IMR-90 (cell line): ENCODE results near the gene RBBP6. TPM values are rescaled to one million over a fixed set of nuclear protein-coding genes. Genes with fewer than 3 reads are reported as not detected.

Experiments
- ATAC-seq: fragments of 200-7000 bp; cut with Tn5 transposase; 2 replicates; pipeline ENCODE4 v1.9.1; 2020; ENCODE audit warnings: low read depth, mild to moderate bottlenecking, moderate library complexity
- BruUV-seq: library from RNA; stranded (reverse); fragments of 400-500 nt; replicated peaks from 2 replicates; lab custom pipeline; 2021; lab: Mats Ljungman, UMichigan
- CTCF ChIA-PET: fragments of 300-600 bp; formaldehyde crosslinking; extraction: SDS; loops from one replicate; lab custom pipeline; 2021; ENCODE audit warnings: antibody characterized with exemption; lab: Yijun Ruan, JAX
- POLR2A ChIA-PET: fragments of 300-600 bp; sonication (Branson Sonifier 250); formaldehyde crosslinking; loops from one replicate; lab custom pipeline; 2022; ENCODE audit warnings: antibody characterized with exemption; ENCODE audit not compliant: unreplicated experiment; lab: Charles Lee
- DNase-seq: peaks from one replicate; pipeline ENCODE4 v3.0.0; 2013
- H2AFZ ChIP-seq: replicated peaks from 2 replicates; pipeline ENCODE3; 2013; ENCODE audit warnings: low read length, mild to moderate bottlenecking; ENCODE audit not compliant: poor library complexity
- H2AK5ac ChIP-seq: 2 replicates; pipeline ENCODE4 v1.6.1; 2013; ENCODE audit warnings: low read depth, low read length, inconsistent platforms
- H2AK9ac ChIP-seq: replicated peaks from 2 replicates; pipeline ENCODE3; 2013; ENCODE audit warnings: mild to moderate bottlenecking, low read depth, low read length, moderate library complexity; ENCODE audit not compliant: poor library complexity
- H2BK120ac ChIP-seq: 2 replicates; pipeline ENCODE4 v1.6.1; 2013; ENCODE audit warnings: low read depth, low read length, inconsistent platforms
- H2BK15ac ChIP-seq: 3 replicates; pipeline ENCODE4 v1.6.1; 2013; ENCODE audit warnings: low read depth, low read length, inconsistent platforms
- H2BK20ac ChIP-seq: 2 replicates; pipeline ENCODE4 v1.6.1; 2013; ENCODE audit warnings: low read depth, mild to moderate bottlenecking, inconsistent platforms, low read length, moderate library complexity
- H2BK5ac ChIP-seq: 2 replicates; pipeline ENCODE4 v1.6.1; 2013; ENCODE audit warnings: mild to moderate bottlenecking, low read depth, low read length, inconsistent platforms; ENCODE audit not compliant: poor library complexity, severe bottlenecking
- H3K14ac ChIP-seq: replicated peaks from 2 replicates; pipeline ENCODE4 v1.6.1; 2013; ENCODE audit warnings: low read depth, low read length, inconsistent platforms
- H3K18ac ChIP-seq: 2 replicates; pipeline ENCODE4 v1.6.1; 2013; ENCODE audit warnings: low read depth, low read length, control low read depth
- H3K23ac ChIP-seq: 2 replicates; pipeline ENCODE4 v1.6.1; 2013; ENCODE audit warnings: low read depth, low read length, inconsistent platforms
- H3K27ac ChIP-seq: 2 replicates; pipeline ENCODE4 v1.5.1; 2013; ENCODE audit warnings: mild to moderate bottlenecking, control low read depth, low read length; ENCODE audit not compliant: insufficient read depth
- H3K27me3 ChIP-seq: 2 replicates; pipeline ENCODE4 v1.6.1; 2013; ENCODE audit warnings: low read length; ENCODE audit not compliant: control insufficient read depth, insufficient read depth
- H3K36me3 ChIP-seq: 2 replicates; pipeline ENCODE4 v1.6.1; 2013; ENCODE audit warnings: low read length, mixed read lengths; ENCODE audit not compliant: control insufficient read depth, insufficient read depth
- H3K4ac ChIP-seq: 2 replicates; pipeline ENCODE4 v1.6.1; 2013; ENCODE audit warnings: low read depth, low read length, inconsistent platforms
- H3K4me1 ChIP-seq: 2 replicates; pipeline ENCODE4 v1.6.1; 2013; ENCODE audit warnings: low read length, mixed read lengths; ENCODE audit not compliant: control insufficient read depth, insufficient read depth
- H3K4me2 ChIP-seq: 2 replicates; pipeline ENCODE4 v1.6.1; 2013; ENCODE audit warnings: low read depth, mild to moderate bottlenecking, control low read depth, low read length, moderate library complexity
- H3K4me3 ChIP-seq: 2 replicates; pipeline ENCODE4 v1.5.1; 2013; ENCODE audit warnings: low read depth, mild to moderate bottlenecking, control low read depth, low read length, moderate library complexity; ENCODE audit not compliant: insufficient read depth
- H3K56ac ChIP-seq: 2 replicates; pipeline ENCODE4 v1.6.1; 2013; ENCODE audit warnings: low read length, inconsistent platforms; ENCODE audit not compliant: insufficient read depth; ENCODE audit errors: extremely low read depth
- H3K79me1 ChIP-seq, 2 experiments: 2 replicates each; pipeline ENCODE4 v1.6.1; 2013; ENCODE audit warnings: low read length in 2 of 2, inconsistent platforms in 1 of 2, low read depth in 1 of 2
- H3K9ac ChIP-seq: 2 replicates; pipeline ENCODE4 v1.6.1; 2013; ENCODE audit warnings: low read depth, low read length, control low read depth
- H3K9me1 ChIP-seq: 2 replicates; pipeline ENCODE4 v1.6.1; 2013; ENCODE audit warnings: low read length, inconsistent platforms; ENCODE audit not compliant: insufficient read depth
- H3K9me3 ChIP-seq: 2 replicates; pipeline ENCODE4 v1.6.1; 2013; ENCODE audit warnings: low read length; ENCODE audit not compliant: control insufficient read depth, insufficient read depth
- H4K20me1 ChIP-seq: 2 replicates; pipeline ENCODE4 v1.6.1; 2013; ENCODE audit warnings: low read length, inconsistent platforms; ENCODE audit not compliant: insufficient read depth
- H4K5ac ChIP-seq: 2 replicates; pipeline ENCODE4 v1.6.1; 2013; ENCODE audit warnings: mild to moderate bottlenecking, low read depth, low read length, control low read depth
- H4K8ac ChIP-seq, 2 experiments: 2 replicates each; pipeline ENCODE4 v1.6.1; 2013; ENCODE audit warnings: low read depth in 2 of 2, low read length in 2 of 2, control low read depth in 1 of 2, inconsistent platforms in 1 of 2
- H4K91ac ChIP-seq: 2 replicates; pipeline ENCODE4 v1.6.1; 2013; ENCODE audit warnings: low read depth, low read length, inconsistent platforms; ENCODE audit not compliant: insufficient read depth
- BHLHE40 ChIP-seq: fragments of 150-350 bp; IDR thresholded peaks from 2 replicates; pipeline ENCODE4 v1.6.1; 2016; ENCODE audit warnings: mild to moderate bottlenecking, low read depth, low read length
- CEBPB ChIP-seq: IDR thresholded peaks from 2 replicates; pipeline ENCODE4 v1.6.1; 2012; ENCODE audit warnings: low read depth, low read length, improper control_type of control experiment
- CHD1 ChIP-seq: IDR thresholded peaks from 2 replicates; pipeline ENCODE4 v1.6.1; 2012; ENCODE audit warnings: low read depth, low read length, improper control_type of control experiment
- CTCF ChIP-seq: conservative IDR thresholded peaks from 2 replicates; pipeline ENCODE4 v1.5.1; 2012; ENCODE audit warnings: mild to moderate bottlenecking, low read depth, low read length, improper control_type of control experiment
- ELK1 ChIP-seq: fragments of 150-350 bp; IDR thresholded peaks from 2 replicates; pipeline ENCODE4 v1.6.1; 2016; ENCODE audit warnings: low read depth, mild to moderate bottlenecking, low read length, moderate library complexity, borderline replicate concordance
- FOS ChIP-seq: fragments of 150-350 bp; IDR thresholded peaks from 2 replicates; pipeline ENCODE4 v1.6.1; 2016; ENCODE audit warnings: low read depth, low read length
- MAFK ChIP-seq: IDR thresholded peaks from 2 replicates; pipeline ENCODE4 v1.6.1; 2012; ENCODE audit warnings: low read depth, low read length, improper control_type of control experiment
- MAZ ChIP-seq: IDR thresholded peaks from 2 replicates; pipeline ENCODE4 v1.6.1; 2012; ENCODE audit warnings: low read depth, mild to moderate bottlenecking, low read length, improper control_type of control experiment, moderate library complexity, borderline replicate concordance
- MXI1 ChIP-seq: IDR thresholded peaks from 2 replicates; pipeline ENCODE4 v1.6.1; 2012; ENCODE audit warnings: low read depth, mild to moderate bottlenecking, low read length, moderate library complexity, borderline replicate concordance
- POLR2A ChIP-seq: IDR thresholded peaks from 2 replicates; pipeline ENCODE4 v1.6.1; 2012; ENCODE audit warnings: mild to moderate bottlenecking, low read depth, low read length
- RAD21 ChIP-seq: IDR thresholded peaks from 2 replicates; pipeline ENCODE4 v1.6.1; 2012; ENCODE audit warnings: low read length, improper control_type of control experiment
- RCOR1 ChIP-seq: IDR thresholded peaks from 2 replicates; pipeline ENCODE4 v1.6.1; 2012; ENCODE audit warnings: mild to moderate bottlenecking, low read length, improper control_type of control experiment; ENCODE audit not compliant: insufficient replicate concordance
- RFX5 ChIP-seq: IDR thresholded peaks from 2 replicates; pipeline ENCODE4 v1.8.0; 2012; ENCODE audit warnings: low read depth, mild to moderate bottlenecking, low read length, moderate library complexity
- SMC3 ChIP-seq: fragments of 150-350 bp; IDR thresholded peaks from 2 replicates; pipeline ENCODE4 v1.6.1; 2016; ENCODE audit warnings: low read depth, mild to moderate bottlenecking, antibody characterized with exemption, low read length, moderate library complexity
- USF2 ChIP-seq: fragments of 150-350 bp; IDR thresholded peaks from 2 replicates; pipeline ENCODE4 v1.6.1; 2017; ENCODE audit warnings: mild to moderate bottlenecking, antibody characterized with exemption, low read length, low read depth
- WGBS, 2 experiments: methylation state at CpG; one replicate each; pipeline versions ENCODE4 v1.1.5 to v1.1.7; 2013; ENCODE audit warnings: missing lambda C conversion rate in 2 of 2; ENCODE audit not compliant: insufficient read length in 1 of 2; ENCODE audit errors: extremely low coverage in 2 of 2; 5-methylcytosine and 5-hydroxymethylcytosine counted together
- dilution Hi-C: fragments of 300-500 bp; cut with HindIII; formaldehyde crosslinking; loops from one replicate; pipeline ENCODE4 v1.14.3; 2018; ENCODE audit warnings: low sequenced_read_pairs; ENCODE audit not compliant: unreplicated experiment
- in situ Hi-C: fragments of 300-500 bp; cut with MboI; formaldehyde crosslinking; loops from 3 replicates; pipeline ENCODE4 v1.14.3; 2019; ENCODE audit warnings: low sequenced_read_pairs, inconsistent platforms, mixed read lengths
- intact Hi-C: fragments of 100-400 bp; cut with micrococcal nuclease; formaldehyde crosslinking; loops from 2 replicates; pipeline ENCODE4 v1.10.0; 2022
- polyA plus RNA-seq, 3 experiments: library from polyadenylated mRNA; depleted of rRNA; stranded (reverse); fragments of >200 nt; gene quantifications; 2 replicates each; pipeline ENCODE4 v1.2.3, GENCODE V29; 2012; ENCODE audit warnings: low replicate concordance in 1 of 3
- total RNA-seq: library from RNA; depleted of rRNA; stranded (reverse); fragments of >200 nt; gene quantifications from 2 replicates; pipeline ENCODE4 v1.2.3, GENCODE V29; 2012

The RBBP6 gene
- total and polyA plus RNA-seq, 2 of the 4 experiments (the other 2 are of a cell fraction) = 7.2 to 17.8 TPM

- H2AK9ac ChIP-seq = no peak overlapping the region
- no peak overlapping the region for H3K14ac ChIP-seq
- ATAC-seq (peak; percentile 25; the same call in 1 of the 2 replicates), DNase-seq (peak; percentile 74)
- 100% methylated on average over 1 of the region's 3 CpGs; no CpG with 5 or more reads in 1 of the 2 experiments for WGBS, 2 experiments
- peaks cover 10% of the 10 kb centered on the region for H3K36me3 ChIP-seq
- no peak overlapping the region for H3K18ac ChIP-seq
- H3K56ac ChIP-seq = no peak overlapping the region
- no peaks in the 10 kb centered on the region for H3K9me3 ChIP-seq
- H2AK5ac ChIP-seq = no peak overlapping the region
- ChIA-PET POLR2A (no interaction called here), CTCF (interaction anchor here (1.1 kb wide), 1 partner anchor 28 kb away, joined by 3 read pairs; no protein-coding TSS in a partner anchor)
- H4K5ac ChIP-seq = no peak overlapping the region
- H2AFZ ChIP-seq = no peak overlapping the region
- no peak overlapping the region for H3K4ac ChIP-seq
- H3K23ac ChIP-seq = no peak overlapping the region
- no TSS peak for BruUV-seq
- peaks cover 3 to 25% of the 10 kb centered on the region in 2 experiments; a peak in 3 of 4 replicates for H3K79me1 ChIP-seq
- H3K4me1 ChIP-seq = peaks cover 4% of the 10 kb centered on the region; the same call in 1 of the 2 replicates
- intact Hi-C loops = loop anchor here (10.0 kb wide), 1 partner anchor 710 kb away; the partner anchor contains the start of gene ZKSCAN2
- H3K4me3 ChIP-seq = no peak overlapping the region
- H2BK5ac ChIP-seq = peak overlapping the region; percentile 64
- TF ChIP-seq MXI1 = no peak
- no peak for TF ChIP-seq SMC3
- no peak for TF ChIP-seq ELK1
- no peak for TF ChIP-seq CHD1
- no peak for TF ChIP-seq RCOR1
- TF ChIP-seq RAD21 = no peak
- TF ChIP-seq FOS = no peak; the same call in 1 of the 2 replicates
- TF ChIP-seq MAFK = no peak
- no peak for TF ChIP-seq CTCF
- TF ChIP-seq RFX5 = peak; percentile 19; the same call in 1 of the 2 replicates
- TF ChIP-seq BHLHE40 = no peak
- no peak for TF ChIP-seq MAZ
- no peak for TF ChIP-seq USF2
- TF ChIP-seq CEBPB = peak; percentile 14; the same call in 1 of the 2 replicates
- TF ChIP-seq POLR2A = no peak
- H3K27me3 ChIP-seq = no peaks in the 10 kb centered on the region
- peak overlapping the region; percentile 60; the same call in 1 of the 2 replicates for H3K4me2 ChIP-seq
- no peak overlapping the region for H2BK15ac ChIP-seq
- H3K27ac ChIP-seq = no peak overlapping the region
- H4K8ac ChIP-seq = no peak overlapping the region
- no peak overlapping the region for H4K91ac ChIP-seq
- H3K9ac ChIP-seq = no peak overlapping the region
- peaks cover 3% of the 10 kb centered on the region; the same call in 1 of the 2 replicates for H3K9me1 ChIP-seq
- H4K20me1 ChIP-seq = peaks cover 61% of the 10 kb centered on the region
- in situ Hi-C loops = loop anchor here (25.0 kb wide), 1 partner anchor 693 kb away; no protein-coding TSS in a partner anchor
- no peak overlapping the region for H2BK20ac ChIP-seq
- H2BK120ac ChIP-seq = no peak overlapping the region
- dilution Hi-C loops = no loop called here
These were observed 5.3 kb downstream of the RBBP6 start for GRCh38 chr16:24544640-24545039.
